ENCODE measurements around the gene IPMK. TPM values are rescaled to one million over a fixed set of nuclear protein-coding genes. Genes with fewer than 3 reads are reported as not detected.
A peak's percentile ranks its signal among the peaks of the same experiment; 100 is the strongest.

Gene IPMK
- total RNA-seq, 2 experiments from 2014 or later: 5.8 to 6.1 TPM

GRCh38 chr10:58143944-58144343 lies 123.8 kb downstream of the IPMK start:
- DNase-seq (peak; percentile 22), ATAC-seq (no peak)
- Mint-ChIP-seq H3K4me3 (no peak overlapping the region), H3K36me3 (ENCODE audit: low read depth) (no peaks in the 10 kb centered on the region), H3K9me3 (ENCODE audit: insufficient read depth) (peaks cover 3% of the 10 kb centered on the region), H3K27me3 (ENCODE audit: low read depth) (peaks cover 5% of the 10 kb centered on the region), H3K4me1 (ENCODE audit: low read depth) (peaks cover 11% of the 10 kb centered on the region), H3K27ac (no peak overlapping the region)
- POLR2A ChIA-PET: interaction anchor here (0.6 kb wide), 1 partner anchor 1761 kb away, joined by 3 read pairs; no protein-coding TSS in a partner anchor
- CTCF ChIA-PET: interaction anchor here (1.5 kb wide), 1 partner anchor 9 kb away, joined by 4 read pairs; no protein-coding TSS in a partner anchor

Other genes starting within 250 kb of the IPMK start
- gene CISD1, start 1.3 kb upstream of the IPMK start, total RNA-seq: 10 to 100 TPM; 40.3 to 40.9 TPM
- gene UBE2D1, start 67.1 kb upstream of the IPMK start, total RNA-seq: 10 to 100 TPM; 12.2 to 12.3 TPM
- gene TFAM, start 117.5 kb upstream of the IPMK start, total RNA-seq: 10 to 100 TPM; 64.1 to 67.2 TPM
- not detected for gene BICC1, start 245.0 kb upstream of the IPMK start, total RNA-seq